HG02970 (cell line): ENCODE data around the gene ZCCHC14.
"Not testable (repeated sequence)": the region's sequence is repeated elsewhere in the genome, so short reads cannot be mapped to it uniquely, and the experiment has no call there.

Source experiments
- ATAC-seq: cut with Tn5 transposase; IDR thresholded peaks from one replicate; pipeline ENCODE4 v1.9.1; 2021; ENCODE audit warnings: mild to moderate bottlenecking, moderate library complexity, moderate number of reproducible peaks; ENCODE audit not compliant: unreplicated experiment, low FRiP score

Gene ZCCHC14

DNA sequence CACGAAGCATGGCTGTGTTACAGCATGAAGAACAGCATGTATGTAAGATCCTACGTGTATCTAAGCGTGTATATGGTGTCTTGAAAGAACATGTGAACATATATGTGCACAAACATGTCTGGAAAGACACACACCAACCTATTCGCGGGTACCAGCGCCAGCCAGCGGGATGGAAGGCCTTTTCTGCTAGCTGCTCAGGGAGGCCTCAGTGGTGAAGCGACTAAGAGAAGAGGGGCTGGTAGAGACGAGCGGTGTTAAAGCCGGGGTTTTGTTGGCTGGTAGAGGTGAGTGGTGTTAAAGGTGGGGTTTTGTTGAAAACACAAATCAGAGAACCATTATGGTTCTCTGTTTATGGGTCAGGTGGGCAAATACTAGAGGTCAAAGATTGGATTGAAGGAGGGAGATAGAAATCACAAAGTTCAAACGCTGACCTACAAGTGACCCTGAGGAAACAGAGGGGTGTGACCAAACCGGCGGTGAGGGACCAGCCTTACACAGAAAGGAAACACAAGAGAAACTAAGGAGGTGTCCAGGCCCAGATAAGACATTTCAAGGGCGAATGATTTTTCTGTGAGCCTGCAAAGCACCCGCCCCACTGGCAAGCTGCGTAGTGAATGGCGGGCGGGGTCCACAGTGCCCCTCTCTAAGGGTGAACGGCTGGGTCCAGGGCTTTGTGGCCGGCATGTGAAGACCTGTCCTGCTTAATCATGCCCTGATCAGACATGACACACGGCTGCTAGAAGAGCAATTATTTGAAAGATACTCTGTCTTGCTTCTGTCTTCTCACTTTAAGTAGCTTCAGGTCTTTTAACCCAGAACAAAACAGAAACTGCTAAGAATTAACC is 8.1 kb downstream of the ZCCHC14 start:
- ATAC-seq = no peak

DNA sequence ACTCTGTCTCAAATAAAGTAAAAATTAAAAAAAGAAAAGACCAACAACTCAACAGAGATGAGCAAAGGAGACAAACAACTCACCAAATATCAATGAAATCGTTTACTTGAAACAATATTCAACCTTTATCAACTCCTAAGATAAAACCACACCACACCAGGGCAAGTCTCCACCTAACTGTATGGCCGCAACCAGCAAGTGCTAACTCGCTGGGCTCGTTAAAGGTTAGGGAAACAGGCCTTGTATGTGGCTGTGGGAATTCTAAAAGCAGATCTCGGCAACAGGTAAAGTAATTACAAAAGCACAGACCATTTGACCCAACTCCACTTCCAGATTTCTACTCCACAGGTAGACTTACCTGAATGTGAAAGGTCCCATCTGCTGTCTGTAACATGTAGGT is 9.3 kb downstream of the ZCCHC14 start:
- ATAC-seq = no peak

GRCh38 chr16:87482670-87483069 is 10.2 kb downstream of the ZCCHC14 start:
- ATAC-seq = not testable (repeated sequence)

- no peak for ATAC-seq
Observed at GRCh38 chr16:87482266-87482665, 10.6 kb downstream of the ZCCHC14 start.

DNA sequence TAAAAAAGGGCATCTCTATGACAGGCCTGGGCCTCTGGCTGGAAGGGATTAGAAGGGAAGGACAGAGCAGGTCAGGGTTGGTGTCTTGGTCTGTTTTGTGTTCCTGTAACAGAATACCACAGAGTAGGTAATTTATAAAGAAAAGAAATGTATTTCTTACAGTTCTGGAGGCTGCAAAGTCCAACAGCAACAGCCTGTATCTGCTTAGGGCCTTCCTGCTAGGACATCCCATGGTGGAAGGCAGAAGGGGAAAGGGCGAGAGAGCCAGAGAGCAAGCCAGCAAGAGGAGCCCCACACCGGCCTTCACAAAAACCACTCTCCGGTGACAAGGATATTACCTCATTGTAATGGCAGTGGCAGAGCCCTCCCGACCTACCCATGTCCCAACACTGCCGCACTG is 11.1 kb downstream of the ZCCHC14 start:
- ATAC-seq = not testable (repeated sequence)

DNA sequence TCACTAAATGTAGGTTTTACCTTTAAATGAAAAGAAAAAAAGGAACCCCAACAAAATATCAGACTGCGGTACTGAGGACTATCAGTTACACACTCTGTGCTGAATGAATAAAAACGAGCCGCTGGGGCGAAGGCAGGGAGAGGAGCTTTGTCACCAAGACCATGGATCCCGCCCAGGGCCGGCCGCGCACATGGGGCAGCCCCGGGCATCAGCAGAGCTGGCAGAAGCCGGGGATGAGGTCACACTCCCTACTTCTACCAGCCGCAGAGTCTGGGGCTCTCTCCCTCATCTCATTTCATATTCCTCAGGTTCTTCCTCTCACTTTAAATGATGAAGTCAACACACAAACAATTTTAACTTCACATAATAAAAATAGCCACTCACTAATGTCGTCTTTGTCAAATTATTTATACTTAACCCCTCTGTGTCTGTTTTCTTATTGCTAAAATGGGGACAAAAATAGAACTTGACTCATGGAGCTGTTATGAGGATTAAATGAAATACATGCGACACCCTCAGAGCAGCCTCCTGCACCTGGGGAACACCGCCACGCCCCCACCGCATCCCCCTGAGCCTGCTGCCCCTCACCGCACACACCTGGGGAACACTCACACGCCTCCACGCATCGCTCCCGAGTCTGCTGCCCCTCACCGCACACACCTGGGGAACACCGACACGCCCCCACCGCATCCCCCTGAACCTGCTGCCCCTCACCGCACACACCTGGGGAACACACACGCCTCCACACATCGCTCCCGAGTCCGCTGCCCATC is 15.4 kb downstream of the ZCCHC14 start:
- ATAC-seq = not testable (repeated sequence)

DNA sequence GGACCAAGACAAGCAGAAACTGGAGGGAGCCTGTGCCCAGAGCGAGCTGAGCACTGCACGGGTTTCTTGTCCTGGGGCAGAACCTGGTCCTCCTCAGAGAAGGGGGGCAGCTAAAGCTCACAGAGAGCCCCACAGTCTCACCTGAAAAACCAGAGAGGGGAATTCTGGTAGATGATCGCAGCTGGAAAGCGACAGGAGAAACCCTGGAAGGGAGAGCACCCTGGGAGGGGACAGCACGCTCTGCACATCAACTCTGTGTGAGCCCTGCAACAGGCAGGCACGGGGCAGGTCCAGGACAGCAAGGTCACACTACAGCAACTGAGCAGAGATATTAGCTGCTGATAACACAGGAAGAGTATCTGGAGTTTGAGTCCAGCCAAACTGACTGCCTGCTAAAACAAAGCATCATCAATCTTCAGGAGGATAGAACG is 18.2 kb downstream of the ZCCHC14 start:
- no peak for ATAC-seq

- ATAC-seq = no peak
Observed at GRCh38 chr16:87474017-87474416, 18.8 kb downstream of the ZCCHC14 start.

GRCh38 chr16:87472935-87473334 is 19.9 kb downstream of the ZCCHC14 start:
- no peak for ATAC-seq

DNA sequence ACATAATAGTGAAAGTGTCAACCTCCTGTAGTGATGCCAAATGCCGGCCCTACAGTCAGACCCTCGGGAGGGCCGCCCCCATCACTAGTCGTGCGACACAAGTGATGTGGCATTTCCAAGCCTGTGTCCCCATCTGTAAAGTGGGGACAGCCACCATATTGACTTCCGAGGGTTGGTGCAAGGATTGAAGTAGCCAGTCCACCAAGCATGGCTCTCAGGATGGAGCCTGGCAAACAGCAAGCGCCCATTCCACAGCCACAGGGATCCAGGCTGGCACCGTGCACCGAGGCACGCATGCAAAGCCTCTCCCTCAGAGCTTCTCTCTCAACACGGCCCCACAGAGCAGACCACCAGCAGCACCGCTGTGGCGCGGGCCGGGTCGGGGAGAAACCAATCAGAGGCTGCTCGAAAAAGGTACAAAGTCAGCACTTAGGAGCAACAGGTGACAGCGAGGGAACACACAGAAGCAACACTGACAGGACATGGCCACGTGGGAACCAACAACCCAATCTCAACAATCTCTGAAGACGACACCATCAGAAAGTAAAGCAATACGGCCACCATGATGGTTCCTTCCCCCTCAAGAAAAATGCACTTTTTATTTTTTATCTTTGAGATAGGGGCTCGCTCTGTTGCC is 20.6 kb downstream of the ZCCHC14 start:
- ATAC-seq = no peak

GRCh38 chr16:87471278-87472141 is 21.3 kb downstream of the ZCCHC14 start:
- ATAC-seq = no peak

GRCh38 chr16:87470332-87470731 is 22.5 kb downstream of the ZCCHC14 start:
- no peak for ATAC-seq

DNA sequence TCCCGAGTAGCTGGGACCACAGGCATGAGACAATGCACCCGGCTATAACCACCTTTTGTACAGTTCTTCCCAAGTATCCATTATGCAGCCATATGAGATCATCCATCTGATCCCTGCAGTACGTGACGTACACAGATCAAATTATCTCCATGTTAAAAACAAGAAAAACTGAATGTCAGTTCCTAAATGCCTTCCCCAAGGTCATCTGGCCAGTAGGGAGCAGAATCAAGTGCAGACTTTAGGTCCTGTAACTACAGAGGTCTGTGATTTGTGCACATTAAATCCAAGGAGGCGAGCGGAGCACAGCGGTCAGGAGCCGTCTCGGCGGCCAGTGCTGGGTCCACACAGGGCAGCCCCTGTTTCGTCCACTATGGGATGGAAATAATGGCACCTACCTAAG is 23.7 kb downstream of the ZCCHC14 start:
- no peak for ATAC-seq

DNA sequence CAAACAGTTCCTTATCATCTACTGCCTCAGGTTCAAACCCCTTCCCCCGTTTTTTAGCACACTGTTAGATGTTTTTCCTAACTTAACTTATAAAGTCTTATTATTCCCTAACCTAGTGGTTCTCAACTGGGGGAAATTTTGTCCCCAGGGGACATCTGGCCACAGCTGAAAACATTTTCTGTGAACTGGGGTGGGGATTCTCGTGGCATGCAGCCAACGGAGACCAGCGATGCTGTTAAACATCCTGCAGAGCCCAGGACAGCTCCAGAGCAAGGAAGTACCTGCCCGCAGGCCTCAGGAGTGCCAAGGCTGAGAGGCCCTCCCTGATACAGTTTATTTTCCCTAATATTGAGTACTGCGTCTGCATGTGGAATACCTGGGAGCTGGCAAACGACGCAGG is 24.3 kb downstream of the ZCCHC14 start:
- ATAC-seq = no peak

DNA sequence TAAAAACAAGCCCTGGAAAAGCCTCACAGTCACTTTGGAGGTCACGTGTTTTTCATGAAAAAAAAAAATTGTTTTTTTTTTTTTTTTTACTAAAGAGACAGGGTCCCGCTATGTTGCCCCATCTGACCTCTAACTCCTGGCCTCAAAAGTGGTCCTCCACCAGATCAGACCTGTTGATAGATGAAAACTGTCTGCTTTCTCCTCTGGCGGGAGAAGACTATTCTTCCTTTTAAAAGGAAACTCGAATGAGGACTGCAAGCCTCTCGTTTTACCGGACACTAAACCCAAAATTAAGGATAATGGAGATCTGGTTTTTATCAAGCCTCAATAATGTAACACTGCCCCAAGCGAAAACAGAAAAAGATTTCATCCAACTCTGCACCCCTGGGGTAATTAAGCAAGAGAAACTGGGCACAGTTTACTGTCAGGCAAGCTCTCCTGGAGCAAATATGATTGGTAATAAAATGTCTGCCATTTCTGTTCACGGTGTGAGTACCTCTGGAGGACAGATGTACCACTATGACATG is 25.8 kb downstream of the ZCCHC14 start:
- no peak for ATAC-seq

DNA sequence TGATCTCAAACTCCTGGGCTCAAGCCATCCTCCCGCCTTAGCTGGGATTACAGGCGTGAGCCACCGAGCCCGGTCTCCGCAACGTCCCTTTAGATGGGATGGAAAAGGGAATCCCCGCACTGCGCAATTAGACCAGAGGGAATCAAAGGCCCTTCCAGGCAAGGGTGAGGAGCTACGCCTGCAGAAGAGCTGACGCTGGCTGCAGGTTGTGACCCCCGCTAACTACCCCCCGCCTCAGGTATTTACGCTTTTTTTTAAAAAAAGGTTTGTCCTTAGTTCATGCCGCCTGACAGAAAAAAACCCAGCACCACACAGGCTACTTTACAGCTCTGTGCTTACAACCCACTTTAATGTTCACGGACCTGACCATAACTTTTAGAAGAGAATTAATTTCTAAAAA is 26.9 kb downstream of the ZCCHC14 start:
- ATAC-seq = no peak

- ATAC-seq = no peak
Observed at GRCh38 chr16:87465306-87465705, 27.5 kb downstream of the ZCCHC14 start.

DNA sequence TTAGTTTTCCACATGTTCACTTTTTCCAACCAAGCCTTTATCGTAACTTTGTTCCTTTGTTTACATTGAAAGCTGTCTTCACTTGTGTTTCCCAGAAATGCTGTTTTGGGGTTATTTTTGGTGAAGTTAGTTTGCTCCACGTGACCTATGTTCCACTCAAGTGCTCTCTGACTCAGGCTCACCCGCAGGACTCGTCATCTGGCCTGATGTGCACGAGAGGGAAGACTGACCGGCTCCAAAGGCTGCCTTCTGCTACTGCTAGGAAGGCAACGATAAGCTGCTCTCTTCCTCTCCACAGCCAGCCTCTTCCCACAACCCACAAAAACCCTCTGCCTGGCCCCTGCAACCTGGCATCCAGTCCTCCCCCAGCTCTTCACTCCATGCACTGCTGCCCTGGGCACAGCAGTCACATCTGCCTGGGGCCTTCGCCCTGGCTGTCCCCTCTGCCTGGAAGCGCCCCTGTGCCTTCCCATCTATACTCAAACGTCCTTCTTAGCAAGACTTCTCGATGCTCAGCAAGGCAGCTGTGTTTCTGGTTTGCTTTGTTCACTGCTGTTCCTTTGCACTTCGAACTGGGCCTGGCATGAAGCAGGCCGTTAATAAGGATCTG is 28.0 kb downstream of the ZCCHC14 start:
- no peak for ATAC-seq
